GM18873 (cell line): ENCODE data around the gene SUCO.

Experiments used
- ATAC-seq: cut with Tn5 transposase; IDR thresholded peaks from one replicate; pipeline ENCODE4 v1.9.1; 2021; ENCODE audit warnings: mild to moderate bottlenecking, moderate library complexity, moderate number of reproducible peaks; ENCODE audit not compliant: unreplicated experiment, low FRiP score

The SUCO gene

GRCh38 chr1:172515927-172516326 is 17.0 kb upstream of the SUCO start:
- ATAC-seq: no peak

DNA sequence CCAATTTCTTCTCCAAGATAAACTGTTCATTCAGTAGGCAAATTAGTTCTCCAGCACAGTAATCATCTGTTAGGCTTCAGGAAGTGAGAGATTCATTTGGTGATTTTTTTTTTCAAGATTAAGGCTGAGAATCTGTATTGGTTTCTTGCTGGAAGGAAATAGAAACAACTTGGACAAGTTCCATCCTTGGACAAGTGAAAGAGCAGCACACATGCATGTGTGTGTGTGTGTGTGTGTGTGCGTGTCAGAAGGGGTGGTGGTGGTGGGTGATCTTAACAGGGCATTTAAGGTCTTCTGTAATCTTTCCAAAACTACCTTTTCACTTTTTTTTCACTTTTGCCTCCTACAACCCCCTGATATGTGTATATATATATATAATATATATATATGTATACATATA is 15.9 kb upstream of the SUCO start:
- ATAC-seq: no peak

- no peak for ATAC-seq
Measured at GRCh38 chr1:172517545-172517944, 15.4 kb upstream of the SUCO start.

DNA sequence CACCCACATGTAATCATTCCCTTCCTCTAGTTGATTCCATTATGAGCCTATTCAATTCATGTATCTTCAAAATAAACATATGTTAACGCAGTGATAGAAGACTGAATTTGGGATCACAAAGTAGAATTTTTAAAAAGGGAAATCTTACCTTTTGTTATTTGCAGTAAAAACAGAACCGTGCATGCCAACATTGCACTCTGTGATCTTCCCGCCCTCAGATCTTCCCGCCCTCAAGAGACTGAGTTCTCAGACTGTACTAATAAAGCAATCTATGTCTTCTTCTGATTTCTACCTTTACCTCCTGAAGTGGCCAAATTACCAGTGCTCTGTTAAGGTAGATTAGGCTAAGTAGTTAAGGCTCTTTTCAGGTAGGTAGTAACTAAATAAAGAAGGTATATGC is 3.6 kb upstream of the SUCO start:
- no peak for ATAC-seq

DNA sequence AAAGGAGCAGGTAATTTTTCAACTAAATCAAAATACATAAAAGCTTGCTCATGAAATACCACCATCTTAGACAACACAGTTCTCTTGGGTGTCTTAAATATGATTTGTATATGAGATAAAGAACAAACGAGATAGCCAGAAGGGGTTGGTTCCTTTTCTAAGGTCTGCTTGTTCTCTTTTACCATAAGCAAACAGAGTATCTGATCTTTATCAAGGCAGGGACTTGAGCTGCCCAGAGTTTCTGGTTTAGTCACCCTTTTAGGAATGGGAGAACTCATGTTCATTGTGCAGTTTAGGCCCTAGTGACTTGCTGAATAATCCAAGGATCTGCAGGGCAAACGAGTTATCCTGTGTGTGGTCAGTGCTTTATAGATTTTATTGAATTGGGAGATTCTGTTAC is 3.0 kb upstream of the SUCO start:
- ATAC-seq: no peak

DNA sequence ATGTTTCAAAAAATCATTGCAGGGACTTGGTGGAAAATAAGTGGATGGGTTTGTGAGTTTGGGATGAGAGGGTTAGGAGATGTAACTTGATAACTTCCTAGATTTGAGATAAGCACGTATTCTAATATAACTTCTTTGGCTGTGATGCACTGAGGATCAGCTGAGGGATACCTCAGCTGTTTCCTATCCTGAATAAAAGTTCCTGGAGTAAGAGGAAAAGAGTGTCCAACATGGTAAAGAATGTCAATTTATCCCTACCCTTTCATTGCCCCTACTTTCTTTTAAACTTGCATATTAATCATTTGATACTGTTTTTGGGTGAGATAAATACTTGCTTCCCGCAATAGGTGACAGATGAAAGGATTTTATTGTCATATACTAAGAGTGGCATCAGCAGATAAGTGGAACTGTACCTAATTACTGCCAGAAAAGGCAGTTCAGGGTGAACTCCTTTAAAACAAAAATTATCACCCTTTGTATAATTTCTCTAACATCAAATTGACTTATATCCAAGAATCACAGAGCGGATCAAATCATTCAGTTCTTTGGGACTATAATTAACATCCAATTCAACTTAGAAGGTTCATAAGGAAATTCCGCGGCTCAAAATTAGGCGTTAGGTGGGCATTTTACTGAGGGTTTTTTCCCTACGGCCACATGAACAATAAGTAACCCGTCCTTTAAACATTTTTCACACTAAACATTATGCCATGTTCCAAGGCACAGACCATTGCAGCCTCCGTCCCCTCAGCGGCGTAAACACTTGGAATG is 1.4 kb upstream of the SUCO start:
- ATAC-seq: no peak

GRCh38 chr1:172532183-172532699 is 709 bp upstream of the SUCO start:
- peak; percentile 72 for ATAC-seq

GRCh38 chr1:172533513-172534151 is 682 bp downstream of the SUCO start:
- ATAC-seq: peak; percentile 19

DNA sequence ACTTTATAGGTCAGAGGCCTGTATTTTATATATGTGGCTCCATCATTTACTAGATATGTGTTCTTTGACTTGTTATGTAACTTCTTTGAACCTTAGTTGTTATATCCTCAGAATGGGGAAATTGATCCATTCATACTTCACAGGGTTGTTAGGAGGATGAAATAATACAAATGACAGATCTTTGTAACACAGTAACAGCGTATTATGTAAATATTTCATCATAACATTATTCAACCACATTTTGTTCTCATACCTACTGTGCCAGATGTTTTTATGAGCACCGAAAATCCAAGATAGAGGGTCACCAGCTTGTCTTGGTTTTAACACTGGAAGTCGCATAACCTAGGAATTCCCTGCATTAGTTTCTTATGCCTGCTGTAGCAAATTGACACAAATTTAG is 3.3 kb downstream of the SUCO start:
- no peak for ATAC-seq

DNA sequence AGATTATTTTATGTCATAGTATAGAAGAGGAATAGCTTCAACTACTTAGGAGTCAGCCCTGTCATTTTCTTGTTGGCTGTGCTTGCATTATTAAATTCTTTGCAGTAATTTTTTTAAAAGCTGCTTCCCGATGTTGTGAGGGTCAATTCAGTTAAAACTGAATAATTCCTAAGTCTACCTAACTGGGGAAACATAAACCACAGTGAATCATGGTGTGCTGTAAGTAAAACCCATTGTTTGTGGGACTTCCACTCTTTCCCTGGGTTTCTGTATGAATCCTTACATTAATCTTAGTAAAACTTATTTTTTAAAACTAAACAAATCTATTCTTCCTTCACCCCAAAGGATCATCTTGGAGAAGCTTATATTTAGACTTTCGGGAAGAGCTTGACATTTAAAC is 4.4 kb downstream of the SUCO start:
- ATAC-seq: no peak

GRCh38 chr1:172537827-172538391 is 5.0 kb downstream of the SUCO start:
- no peak for ATAC-seq

DNA sequence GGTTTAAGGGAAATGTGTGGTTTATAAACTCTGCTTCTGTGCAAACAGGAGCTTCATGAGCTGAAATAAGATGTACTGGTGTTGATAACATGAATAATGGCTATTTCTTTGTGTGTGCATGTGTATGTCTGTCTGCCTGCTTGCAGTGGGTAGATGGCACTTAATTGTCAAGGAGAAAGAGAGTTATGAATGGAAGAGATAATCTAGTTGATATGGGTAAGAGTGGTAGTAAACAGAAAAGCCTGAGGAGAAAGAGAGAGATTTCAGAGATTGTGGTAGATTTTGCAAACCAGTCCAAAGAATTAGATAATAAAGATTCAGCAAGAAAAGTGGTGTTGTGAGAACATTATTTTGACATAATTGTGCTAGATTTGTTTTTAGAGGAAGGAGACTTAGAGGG is 7.7 kb downstream of the SUCO start:
- no peak for ATAC-seq

DNA sequence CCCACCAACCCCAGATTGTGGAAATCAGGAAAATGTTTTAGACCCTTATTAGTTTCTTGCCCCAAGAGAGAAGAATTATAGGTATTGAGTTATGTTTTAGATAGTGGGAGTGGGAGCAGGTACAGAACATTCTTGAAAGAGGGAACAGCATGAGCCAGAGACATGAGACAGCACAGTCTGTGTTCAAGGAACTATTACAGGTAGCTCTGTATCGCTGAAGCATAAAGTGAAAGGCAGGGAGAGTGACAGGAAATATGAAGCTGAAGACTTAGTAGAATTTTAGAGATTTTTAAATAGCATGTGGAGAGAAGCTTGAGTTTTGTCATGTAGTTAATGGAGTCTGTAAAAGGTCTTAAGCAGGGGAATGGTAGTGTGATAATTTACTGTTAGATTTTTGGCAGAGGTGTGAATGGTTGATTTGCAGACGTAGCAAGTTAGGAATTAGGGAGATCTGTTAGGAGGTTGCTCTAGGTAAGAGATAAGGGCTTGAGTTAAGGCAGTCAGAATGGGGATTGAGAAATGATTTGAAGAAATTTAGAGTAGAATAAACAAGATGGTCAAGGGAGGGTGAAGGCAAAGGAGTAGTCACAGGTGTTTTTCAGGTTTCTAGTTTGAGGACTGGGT is 11.6 kb downstream of the SUCO start:
- no peak for ATAC-seq

- ATAC-seq: no peak
Measured at GRCh38 chr1:172545396-172546004, 12.6 kb downstream of the SUCO start.

- ATAC-seq: no peak
Measured at GRCh38 chr1:172547071-172547470, 14.1 kb downstream of the SUCO start.

- ATAC-seq: no peak
Measured at GRCh38 chr1:172549621-172550280, 16.8 kb downstream of the SUCO start.

DNA sequence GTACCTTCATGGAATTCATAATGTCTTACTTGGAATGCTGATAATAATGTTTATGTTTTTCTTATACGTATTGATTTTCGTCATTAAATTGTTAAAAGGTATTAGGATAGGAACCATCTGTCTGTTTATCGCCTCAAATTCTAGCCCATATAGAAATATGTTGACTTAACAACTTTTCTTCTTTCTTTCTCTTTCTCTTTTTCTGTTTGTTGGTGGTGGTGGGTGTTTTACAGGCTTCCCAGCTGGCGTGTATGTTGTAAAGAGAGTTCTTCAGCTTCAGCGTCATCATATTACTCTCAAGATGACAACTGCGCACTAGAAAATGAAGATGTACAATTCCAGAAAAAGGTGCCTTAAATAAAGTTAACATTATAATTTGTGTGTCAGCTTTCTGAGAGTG is 18.3 kb downstream of the SUCO start:
- no peak for ATAC-seq

- ATAC-seq: no peak
Measured at GRCh38 chr1:172554915-172555314, 22.0 kb downstream of the SUCO start.

DNA sequence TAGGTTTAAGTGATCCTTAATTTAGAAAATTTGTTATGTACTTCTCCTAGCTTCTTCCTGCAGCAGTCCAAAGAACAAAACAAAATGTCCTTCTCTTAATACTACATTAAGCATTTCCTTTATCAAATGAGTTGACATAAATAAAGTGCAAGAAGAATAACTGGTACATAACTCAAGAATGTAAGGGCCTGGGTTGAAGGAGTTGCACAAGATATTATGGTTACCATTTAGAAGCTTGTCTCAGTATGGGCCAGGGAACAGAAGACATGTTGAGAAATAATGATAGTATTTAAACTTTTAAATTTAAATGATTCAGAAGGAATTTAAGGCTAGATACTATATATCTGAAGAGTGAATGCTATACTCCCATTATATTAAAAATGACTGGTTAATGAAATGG is 23.5 kb downstream of the SUCO start:
- no peak for ATAC-seq

GRCh38 chr1:172557270-172557669 is 24.3 kb downstream of the SUCO start:
- ATAC-seq: no peak
